CD4-positive, alpha-beta T cell treated with Interleukin-6 for 4 hours (primary cell): Measurements from ENCODE around the gene PLA2G4C.

Source experiments
- DNase-seq: peaks from one replicate; pipeline ENCODE4 v3.0.0-alpha.2; 2020; ENCODE audit warnings: mixed read lengths

The PLA2G4C gene

GRCh38 chr19:48110350-48110966, at the start of gene PLA2G4C:
Gene PLA2G4C (minus strand): TSS chr19:48110817. CDS start chr19:48106529, 4,288 bp downstream.
- DNase-seq, result peak; percentile 91

- no peak for DNase-seq
Measured at GRCh38 chr19:48158210-48158790, 47.7 kb upstream of the PLA2G4C start.

DNA sequence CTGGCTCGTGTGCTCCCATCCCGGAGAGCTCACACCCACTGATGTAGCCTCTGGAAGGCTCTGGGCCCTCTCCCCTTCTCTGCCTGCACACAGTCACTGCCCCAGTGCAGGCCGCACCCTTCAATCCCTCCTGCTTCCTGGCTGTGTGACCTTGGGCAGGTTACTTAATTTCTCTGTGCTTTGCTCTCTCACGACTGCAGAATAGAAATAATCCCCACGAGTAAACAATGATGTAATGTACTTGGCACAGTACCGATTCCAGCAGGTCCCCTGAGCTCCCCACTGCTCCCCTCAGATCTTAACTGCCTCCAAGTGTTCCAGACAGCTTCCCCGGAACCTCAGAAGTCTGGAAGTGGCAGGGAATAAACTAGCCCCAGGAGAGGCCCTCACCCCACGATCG, 43.4 kb upstream of the PLA2G4C start:
- DNase-seq, result no peak

GRCh38 chr19:48152551-48152950, 41.9 kb upstream of the PLA2G4C start:
- peak; percentile 71 for DNase-seq

DNA sequence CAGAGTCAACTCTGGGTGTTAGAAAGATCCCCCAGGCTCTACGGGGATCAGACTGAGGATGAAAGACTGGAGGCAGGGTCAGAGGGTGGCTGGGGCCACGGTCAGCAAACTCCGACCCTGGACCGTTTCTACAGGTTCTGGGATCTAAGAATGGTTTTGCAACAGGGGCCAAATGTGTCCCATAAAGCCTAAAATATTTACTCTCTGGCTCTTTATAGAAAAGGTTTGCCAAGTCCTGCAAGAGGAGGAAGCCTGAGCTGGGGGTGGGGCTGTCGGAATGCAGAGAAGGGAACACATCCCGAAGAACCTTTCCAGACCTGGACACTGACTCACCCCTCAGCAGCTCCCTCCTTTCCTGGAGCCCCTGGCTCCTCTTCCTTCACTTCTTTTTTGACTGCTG, 38.8 kb upstream of the PLA2G4C start:
- no peak for DNase-seq

GRCh38 chr19:48148576-48148975, 38.0 kb upstream of the PLA2G4C start:
- DNase-seq, result no peak

- DNase-seq, result no peak
Measured at GRCh38 chr19:48147597-48148175, 37.1 kb upstream of the PLA2G4C start.

DNA sequence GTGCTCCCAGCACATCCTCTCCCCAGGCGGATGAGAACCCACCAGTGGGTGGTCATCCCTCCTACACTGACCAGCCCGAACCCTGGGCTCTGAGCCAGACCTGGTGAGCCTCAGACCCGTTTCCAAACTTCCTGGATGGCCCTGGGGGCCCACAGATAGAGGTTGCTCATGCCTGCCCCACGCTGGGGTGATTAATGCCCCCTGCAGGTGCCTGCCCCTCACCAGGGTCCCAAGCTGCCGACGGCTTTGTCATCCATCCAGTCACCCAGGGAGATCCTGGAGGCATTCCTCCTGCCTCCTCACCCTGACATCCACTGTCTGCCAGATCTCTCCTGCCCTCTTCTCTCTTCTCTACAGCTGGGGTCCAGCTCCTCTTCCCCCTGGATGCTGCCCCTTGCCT, 28.4 kb upstream of the PLA2G4C start:
- DNase-seq, result no peak

GRCh38 chr19:48137411-48137810, 26.8 kb upstream of the PLA2G4C start:
- DNase-seq, result no peak

DNA sequence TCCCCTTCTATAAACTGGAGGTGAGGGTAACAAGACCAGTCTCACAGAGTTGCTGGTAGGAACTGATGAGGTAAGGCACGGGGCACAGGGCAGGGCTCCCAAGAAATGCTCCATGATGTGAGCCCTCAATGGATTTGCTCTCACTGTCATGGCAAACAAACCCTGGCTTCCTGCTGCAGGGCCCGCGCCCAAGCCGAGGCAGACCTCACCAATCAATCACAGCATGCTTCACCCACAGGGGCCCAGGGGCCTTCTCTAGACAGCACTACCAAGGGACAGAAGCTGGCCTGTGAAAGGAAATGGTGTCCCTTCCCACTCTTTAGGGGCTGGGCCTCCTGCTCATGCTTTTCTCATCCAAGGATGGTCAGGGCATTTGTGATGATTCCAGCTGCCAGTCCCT, 25.9 kb upstream of the PLA2G4C start:
- no peak for DNase-seq

GRCh38 chr19:48135411-48135810, 24.8 kb upstream of the PLA2G4C start:
- DNase-seq, result no peak

DNA sequence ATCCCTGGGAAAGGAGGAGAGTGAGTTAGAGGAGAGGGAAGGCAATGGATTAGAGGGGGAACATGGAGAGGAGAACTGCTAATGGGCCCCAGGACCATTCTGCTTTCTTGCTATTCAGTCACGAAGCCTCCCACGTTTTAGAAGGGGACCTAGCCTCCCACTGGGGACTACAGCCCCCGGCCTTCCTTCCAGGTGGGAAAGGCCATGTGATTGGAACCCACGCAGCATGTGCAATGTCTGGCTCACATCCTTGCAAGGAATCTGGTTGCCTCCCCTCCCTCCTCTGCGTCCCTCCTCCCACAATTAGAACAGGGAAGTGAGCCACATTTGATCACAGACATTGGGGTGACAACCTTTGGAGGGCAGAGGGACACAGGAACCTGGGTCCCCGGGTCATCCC, 22.5 kb upstream of the PLA2G4C start:
- no peak for DNase-seq

- DNase-seq, result no peak
Measured at GRCh38 chr19:48127561-48127960, 16.9 kb upstream of the PLA2G4C start.

DNA sequence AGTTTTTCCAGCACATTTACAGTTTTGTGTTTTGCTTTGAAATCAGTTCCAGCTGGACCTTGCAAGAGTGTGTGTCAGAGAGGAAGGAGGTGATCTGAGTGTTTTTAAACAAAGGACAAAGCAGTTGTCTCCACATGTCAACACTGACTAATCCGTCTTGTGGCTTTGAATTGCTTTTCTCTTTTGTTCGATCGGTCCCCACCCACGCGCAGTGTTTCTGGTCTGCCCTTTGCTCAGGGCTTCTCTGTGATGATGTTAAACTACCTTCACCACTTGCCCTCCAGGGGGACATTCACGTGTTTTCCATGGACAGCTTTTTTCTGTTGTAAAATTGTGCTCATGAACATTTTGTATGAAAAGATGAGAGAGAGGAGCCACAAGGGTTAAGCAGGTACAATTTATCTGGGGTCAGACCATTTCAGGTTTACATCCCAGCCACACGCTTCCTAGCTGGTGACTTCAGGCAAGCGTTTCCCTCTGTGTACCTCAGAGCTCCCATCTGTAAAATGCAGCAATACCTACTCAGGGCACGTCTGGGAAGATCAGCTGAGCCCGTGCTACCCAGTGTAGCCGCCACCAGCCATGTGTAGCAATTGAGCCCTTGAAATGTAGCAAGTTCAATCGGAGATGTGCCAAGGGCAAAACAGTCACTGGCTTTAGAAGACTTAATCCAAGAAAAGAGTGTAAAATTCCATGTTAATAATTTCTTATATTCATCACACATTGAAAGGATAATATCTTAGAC, 13.5 kb upstream of the PLA2G4C start:
- no peak for DNase-seq

- no peak for DNase-seq
Measured at GRCh38 chr19:48122421-48122820, 11.8 kb upstream of the PLA2G4C start.

DNA sequence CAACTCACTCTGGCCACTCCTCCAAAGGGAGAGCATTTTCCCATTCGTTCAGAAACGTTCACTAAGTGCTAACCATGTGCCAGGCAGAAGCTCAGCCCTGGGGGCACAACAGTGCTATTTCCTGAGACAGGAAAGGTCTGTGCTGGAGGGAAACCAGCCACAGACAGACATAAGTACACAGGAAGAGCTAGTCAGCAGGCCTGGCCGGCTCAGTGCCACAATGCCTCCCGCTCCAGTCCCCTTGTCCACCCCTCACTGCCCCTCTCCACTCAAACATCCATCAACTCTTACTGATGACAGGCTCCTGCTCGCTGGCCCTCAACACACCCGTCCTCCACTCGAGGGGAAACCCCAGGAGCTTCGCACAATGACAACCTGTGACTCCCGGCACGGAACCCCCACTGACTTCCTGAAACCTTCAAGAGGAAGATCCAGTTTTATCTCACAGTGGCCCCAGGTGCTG, 11.3 kb upstream of the PLA2G4C start:
- DNase-seq, result no peak

GRCh38 chr19:48121066-48121465, 10.4 kb upstream of the PLA2G4C start:
- no peak for DNase-seq

GRCh38 chr19:48120505-48120904, 9.9 kb upstream of the PLA2G4C start:
- no peak for DNase-seq

- no peak for DNase-seq
Measured at GRCh38 chr19:48118131-48118517, 7.5 kb upstream of the PLA2G4C start.

DNA sequence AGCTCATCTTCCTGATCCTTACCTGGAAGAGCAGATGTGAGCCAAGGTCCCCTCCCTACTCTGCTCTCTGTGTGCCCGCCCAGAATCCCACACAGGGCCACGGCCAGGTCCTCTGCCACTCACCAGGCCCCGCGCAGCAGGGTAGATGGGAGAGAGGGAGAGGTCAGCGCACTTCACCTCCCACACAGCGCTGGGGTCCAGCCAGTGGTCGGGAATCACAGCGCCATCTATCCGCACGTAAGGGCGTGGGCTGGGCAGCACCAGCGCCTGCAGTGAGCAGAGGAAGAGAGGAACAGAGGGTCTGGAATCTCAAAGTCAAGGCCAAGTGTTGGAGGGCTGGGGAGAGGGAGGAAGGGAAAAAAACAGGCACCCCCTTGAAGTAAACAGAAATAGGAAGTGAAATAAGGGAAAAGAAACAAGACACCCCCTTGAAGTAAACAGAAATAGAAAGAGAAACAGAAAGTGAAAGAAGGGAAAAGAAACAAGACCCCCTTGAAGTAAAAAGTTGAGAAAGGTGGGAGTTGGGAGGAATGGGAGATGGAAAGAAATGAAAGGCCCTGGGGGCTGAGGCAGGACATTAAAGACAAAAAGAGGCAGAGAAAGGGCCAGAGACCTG, 7.0 kb upstream of the PLA2G4C start:
- no peak for DNase-seq

GRCh38 chr19:48113190-48113917, 2.7 kb upstream of the PLA2G4C start:
- DNase-seq, result no peak

- no peak for DNase-seq
Measured at GRCh38 chr19:48111280-48111679, 663 bp upstream of the PLA2G4C start.
